Ishikawa (cell line): ENCODE measurements around the gene CACNG4.

ENCODE experiments used
- CEBPB ChIP-seq: IDR thresholded peaks from 2 replicates; pipeline ENCODE4 v1.6.1; 2012
- CREB1 ChIP-seq: IDR thresholded peaks from 2 replicates; pipeline ENCODE4 v1.6.1; 2012; ENCODE audit warnings: low read depth
- EGR1 ChIP-seq: IDR thresholded peaks from 2 replicates; pipeline ENCODE4 v1.6.1; 2012
- EP300 ChIP-seq: IDR thresholded peaks from 2 replicates; pipeline ENCODE4 v1.6.1; 2012; ENCODE audit warnings: borderline replicate concordance
- FOXM1 ChIP-seq: IDR thresholded peaks from 2 replicates; pipeline ENCODE4 v1.6.1; 2012; ENCODE audit warnings: low read depth, borderline replicate concordance
- NFIC ChIP-seq: IDR thresholded peaks from 2 replicates; pipeline ENCODE4 v1.6.1; 2012
- RAD21 ChIP-seq: IDR thresholded peaks from 2 replicates; pipeline ENCODE4 v1.6.1; 2012; ENCODE audit warnings: low read depth
- TAF1 ChIP-seq: IDR thresholded peaks from 2 replicates; pipeline ENCODE4 v1.6.1; 2012; ENCODE audit warnings: low read depth, mild to moderate bottlenecking
- TCF12 ChIP-seq: IDR thresholded peaks from 2 replicates; pipeline ENCODE4 v1.6.1; 2012; ENCODE audit warnings: low read depth
- TEAD4 ChIP-seq: IDR thresholded peaks from 2 replicates; pipeline ENCODE4 v1.6.1; 2012
- YY1 ChIP-seq: IDR thresholded peaks from 2 replicates; pipeline ENCODE4 v1.6.1; 2012; ENCODE audit warnings: low read depth
- TF ChIP-seq, protein P1 (sequence below): IDR thresholded peaks from 2 replicates; pipeline ENCODE4 v1.6.1; 2012; ENCODE audit warnings: low read depth, mild to moderate bottlenecking
- TF ChIP-seq, protein P2 (sequence below): IDR thresholded peaks from 2 replicates; pipeline ENCODE4 v1.6.1; 2012
- TF ChIP-seq, protein P3 (sequence below): IDR thresholded peaks from 2 replicates; pipeline ENCODE4 v1.6.1; 2012

DNA sequence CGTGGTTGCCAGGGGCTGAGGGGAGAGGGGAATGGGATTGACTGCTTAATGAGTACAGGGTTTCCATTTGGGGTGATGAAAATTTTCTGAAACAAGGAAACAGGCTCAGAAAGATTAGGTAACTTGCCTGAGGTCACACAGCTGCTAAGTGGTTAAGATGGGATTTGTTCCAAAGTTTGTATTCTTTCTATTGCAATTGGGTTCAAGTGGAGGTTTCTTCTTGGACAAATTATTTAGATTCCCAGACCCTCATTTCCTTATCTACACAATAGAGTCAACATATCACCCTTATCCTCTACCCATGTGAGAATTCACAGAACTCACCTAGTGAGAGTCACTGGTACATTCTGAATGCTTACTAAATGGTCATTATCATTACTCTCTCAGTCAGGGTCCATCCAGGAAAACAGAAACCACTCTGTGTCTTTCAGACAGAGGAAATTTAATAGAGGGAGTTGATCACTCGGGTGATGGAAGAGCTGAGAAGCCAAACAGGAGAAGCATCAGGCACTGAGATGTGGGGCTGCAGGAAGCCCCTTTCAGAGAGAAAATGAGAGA is 22.6 kb downstream of the CACNG4 start:
- TF ChIP-seq EP300 (no peak), NFIC (no peak), CREB1 (no peak), RAD21 (no peak), TCF12 (no peak), TEAD4 (no peak), CEBPB (no peak), TAF1 (no peak), YY1 (no peak), FOXM1 (no peak), EGR1 (no peak)
- TF ChIP-seq, protein P1, sequence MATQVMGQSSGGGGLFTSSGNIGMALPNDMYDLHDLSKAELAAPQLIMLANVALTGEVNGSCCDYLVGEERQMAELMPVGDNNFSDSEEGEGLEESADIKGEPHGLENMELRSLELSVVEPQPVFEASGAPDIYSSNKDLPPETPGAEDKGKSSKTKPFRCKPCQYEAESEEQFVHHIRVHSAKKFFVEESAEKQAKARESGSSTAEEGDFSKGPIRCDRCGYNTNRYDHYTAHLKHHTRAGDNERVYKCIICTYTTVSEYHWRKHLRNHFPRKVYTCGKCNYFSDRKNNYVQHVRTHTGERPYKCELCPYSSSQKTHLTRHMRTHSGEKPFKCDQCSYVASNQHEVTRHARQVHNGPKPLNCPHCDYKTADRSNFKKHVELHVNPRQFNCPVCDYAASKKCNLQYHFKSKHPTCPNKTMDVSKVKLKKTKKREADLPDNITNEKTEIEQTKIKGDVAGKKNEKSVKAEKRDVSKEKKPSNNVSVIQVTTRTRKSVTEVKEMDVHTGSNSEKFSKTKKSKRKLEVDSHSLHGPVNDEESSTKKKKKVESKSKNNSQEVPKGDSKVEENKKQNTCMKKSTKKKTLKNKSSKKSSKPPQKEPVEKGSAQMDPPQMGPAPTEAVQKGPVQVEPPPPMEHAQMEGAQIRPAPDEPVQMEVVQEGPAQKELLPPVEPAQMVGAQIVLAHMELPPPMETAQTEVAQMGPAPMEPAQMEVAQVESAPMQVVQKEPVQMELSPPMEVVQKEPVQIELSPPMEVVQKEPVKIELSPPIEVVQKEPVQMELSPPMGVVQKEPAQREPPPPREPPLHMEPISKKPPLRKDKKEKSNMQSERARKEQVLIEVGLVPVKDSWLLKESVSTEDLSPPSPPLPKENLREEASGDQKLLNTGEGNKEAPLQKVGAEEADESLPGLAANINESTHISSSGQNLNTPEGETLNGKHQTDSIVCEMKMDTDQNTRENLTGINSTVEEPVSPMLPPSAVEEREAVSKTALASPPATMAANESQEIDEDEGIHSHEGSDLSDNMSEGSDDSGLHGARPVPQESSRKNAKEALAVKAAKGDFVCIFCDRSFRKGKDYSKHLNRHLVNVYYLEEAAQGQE, result no peak
- TF ChIP-seq, protein P2, sequence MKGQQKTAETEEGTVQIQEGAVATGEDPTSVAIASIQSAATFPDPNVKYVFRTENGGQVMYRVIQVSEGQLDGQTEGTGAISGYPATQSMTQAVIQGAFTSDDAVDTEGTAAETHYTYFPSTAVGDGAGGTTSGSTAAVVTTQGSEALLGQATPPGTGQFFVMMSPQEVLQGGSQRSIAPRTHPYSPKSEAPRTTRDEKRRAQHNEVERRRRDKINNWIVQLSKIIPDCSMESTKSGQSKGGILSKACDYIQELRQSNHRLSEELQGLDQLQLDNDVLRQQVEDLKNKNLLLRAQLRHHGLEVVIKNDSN, result no peak
- TF ChIP-seq, protein P3, sequence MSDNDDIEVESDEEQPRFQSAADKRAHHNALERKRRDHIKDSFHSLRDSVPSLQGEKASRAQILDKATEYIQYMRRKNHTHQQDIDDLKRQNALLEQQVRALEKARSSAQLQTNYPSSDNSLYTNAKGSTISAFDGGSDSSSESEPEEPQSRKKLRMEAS, result no peak
